ENCODE results near the gene MRC2. TPM values are rescaled to one million over a fixed set of nuclear protein-coding genes. Genes with fewer than 3 reads are reported as not detected.
"Not testable (repeated sequence)": the region's sequence is repeated elsewhere in the genome, so short reads cannot be mapped to it uniquely, and the experiment has no call there.

The MRC2 gene
- total RNA-seq, 1 donor from 2014 or later: 150 TPM

- DNase-seq (ENCODE audit: low read depth): no peak
These were observed 49.6 kb downstream of the MRC2 start for GRCh38 chr17:62676952-62677596.

- no peak for DNase-seq (ENCODE audit: low read depth)
These were observed 50.9 kb downstream of the MRC2 start for GRCh38 chr17:62678214-62678919.

- no peak for DNase-seq (ENCODE audit: low read depth)
These were observed 52.5 kb downstream of the MRC2 start for GRCh38 chr17:62679866-62680377.

- DNase-seq (ENCODE audit: low read depth): no peak
These were observed 53.1 kb downstream of the MRC2 start for GRCh38 chr17:62680541-62681052.

- no peak for DNase-seq (ENCODE audit: low read depth)
These were observed 53.8 kb downstream of the MRC2 start for GRCh38 chr17:62681061-62681938.

- DNase-seq (ENCODE audit: low read depth): no peak
These were observed 54.5 kb downstream of the MRC2 start for GRCh38 chr17:62681939-62682381.

- no peak for DNase-seq (ENCODE audit: low read depth)
These were observed 56.7 kb downstream of the MRC2 start for GRCh38 chr17:62684179-62684578.

- no peak for DNase-seq (ENCODE audit: low read depth)
These were observed 60.5 kb downstream of the MRC2 start for GRCh38 chr17:62687997-62688396.

GRCh38 chr17:62688398-62689160, 61.1 kb downstream of the MRC2 start:
- DNase-seq (ENCODE audit: low read depth): no peak

- no peak for DNase-seq (ENCODE audit: low read depth)
These were observed 62.1 kb downstream of the MRC2 start for GRCh38 chr17:62689441-62690167.

GRCh38 chr17:62690168-62690897, 62.9 kb downstream of the MRC2 start:
- no peak for DNase-seq (ENCODE audit: low read depth)

GRCh38 chr17:62691589-62691915, 64.1 kb downstream of the MRC2 start:
- not testable (repeated sequence) for DNase-seq (ENCODE audit: low read depth)

- no peak for DNase-seq (ENCODE audit: low read depth)
These were observed 64.7 kb downstream of the MRC2 start for GRCh38 chr17:62692159-62692651.

- no peak for DNase-seq (ENCODE audit: low read depth)
These were observed 65.4 kb downstream of the MRC2 start for GRCh38 chr17:62692721-62693431.

- DNase-seq (ENCODE audit: low read depth): peak; percentile 39
These were observed 66.3 kb downstream of the MRC2 start for GRCh38 chr17:62693616-62694409.

- not testable (repeated sequence) for DNase-seq (ENCODE audit: low read depth)
These were observed 67.7 kb downstream of the MRC2 start for GRCh38 chr17:62695093-62695738.

GRCh38 chr17:62696256-62696655, 68.8 kb downstream of the MRC2 start:
- no peak for DNase-seq (ENCODE audit: low read depth)
